SW 1271 (cell line): ENCODE results near the gene CA10.

Experiments
- DNase-seq, 2 experiments: peaks; one replicate each; lab custom pipeline; 2025; lab: John Stamatoyannopoulos, UW

CA10 gene

DNA sequence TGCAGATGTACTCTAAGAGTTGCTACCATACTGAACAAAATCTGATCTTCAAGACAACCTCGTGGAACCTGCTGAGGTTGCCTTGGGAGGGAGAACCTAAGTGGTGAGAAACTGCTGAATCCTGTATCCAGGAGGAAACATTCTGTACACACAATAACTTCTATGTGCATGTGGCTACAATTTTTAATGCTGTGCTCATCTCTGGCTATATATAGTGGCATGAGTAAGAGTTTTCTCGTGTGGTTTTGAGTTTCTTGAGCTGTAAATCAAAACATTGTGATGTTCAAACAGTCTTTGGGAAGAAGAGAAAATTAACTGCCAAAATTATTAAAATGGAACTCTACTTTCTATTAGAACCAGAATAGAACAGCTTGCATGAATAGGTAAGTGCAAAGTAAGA, 206.8 kb downstream of the CA10 start:
- no peak for DNase-seq

GRCh38 chr17:51948128-51948527, 210.4 kb downstream of the CA10 start:
- no peak for DNase-seq

DNA sequence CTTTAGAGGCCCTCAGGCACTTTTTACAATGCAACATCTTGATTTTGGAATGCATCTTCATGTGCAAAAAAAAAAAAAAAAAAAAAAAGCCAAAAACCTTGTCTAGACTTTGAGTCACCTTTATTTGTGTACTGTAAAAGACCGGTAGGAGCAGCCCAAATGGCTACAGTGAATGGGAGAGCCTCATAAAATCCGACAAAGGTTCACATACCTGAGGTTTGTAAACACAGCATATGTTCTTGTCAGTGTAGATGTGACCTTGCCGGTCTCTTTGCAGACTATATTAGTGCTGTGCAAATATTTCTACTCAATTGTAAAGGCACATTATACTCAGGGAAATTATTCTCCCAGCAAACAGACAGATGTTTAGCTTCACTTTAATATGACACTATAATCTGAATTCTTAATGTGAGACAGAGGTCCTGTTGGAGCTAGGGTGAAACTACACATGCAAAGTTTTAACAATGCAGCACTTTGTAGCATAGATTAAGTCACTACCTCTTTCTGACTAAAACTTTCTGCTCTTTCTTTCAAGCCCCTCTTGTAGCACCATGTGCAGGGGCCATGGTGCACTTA, 211.3 kb downstream of the CA10 start:
- DNase-seq = no peak

- DNase-seq = no peak
Observed at GRCh38 chr17:51946311-51946710, 212.2 kb downstream of the CA10 start.

- no peak for DNase-seq
Observed at GRCh38 chr17:51941272-51941671, 217.2 kb downstream of the CA10 start.

- no peak for DNase-seq
Observed at GRCh38 chr17:51937264-51937663, 221.2 kb downstream of the CA10 start.

DNA sequence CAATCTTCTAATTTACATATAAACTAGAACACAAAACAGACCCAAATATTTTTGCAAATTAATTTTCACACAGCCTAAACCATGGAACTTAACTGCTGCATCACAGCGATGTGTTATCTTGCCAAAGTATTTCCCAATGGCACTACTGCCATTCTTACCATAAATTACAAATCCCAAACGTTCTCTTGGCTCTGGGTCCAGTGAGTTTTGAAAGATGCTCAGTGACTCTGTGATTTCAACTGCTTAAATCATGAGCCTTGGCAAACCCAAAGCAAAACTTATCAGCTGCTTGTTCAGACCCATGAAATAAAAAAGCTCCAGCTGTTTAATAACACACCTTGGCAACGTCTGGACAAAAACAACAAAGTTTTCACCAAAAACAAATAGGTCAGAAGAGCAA, 223.0 kb downstream of the CA10 start:
- no peak for DNase-seq

DNA sequence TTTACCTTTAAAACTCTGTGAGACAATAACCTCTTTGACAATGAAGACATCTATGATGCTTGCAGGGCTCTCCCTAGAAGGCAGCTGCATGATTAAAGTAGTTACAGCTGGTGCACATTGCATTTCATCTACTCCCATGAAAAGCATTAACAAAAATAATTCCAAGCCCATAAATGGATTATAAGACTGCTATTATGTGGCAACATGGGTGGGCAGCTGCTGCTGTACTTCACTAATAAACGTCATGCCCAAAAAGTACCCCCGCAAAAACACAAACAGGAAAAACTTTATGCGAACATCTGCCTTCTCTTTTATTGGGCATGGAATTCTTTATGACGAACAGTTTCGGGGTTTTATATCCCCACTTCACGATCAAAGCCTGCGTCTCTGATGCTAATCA, 224.9 kb downstream of the CA10 start:
- DNase-seq = no peak

DNA sequence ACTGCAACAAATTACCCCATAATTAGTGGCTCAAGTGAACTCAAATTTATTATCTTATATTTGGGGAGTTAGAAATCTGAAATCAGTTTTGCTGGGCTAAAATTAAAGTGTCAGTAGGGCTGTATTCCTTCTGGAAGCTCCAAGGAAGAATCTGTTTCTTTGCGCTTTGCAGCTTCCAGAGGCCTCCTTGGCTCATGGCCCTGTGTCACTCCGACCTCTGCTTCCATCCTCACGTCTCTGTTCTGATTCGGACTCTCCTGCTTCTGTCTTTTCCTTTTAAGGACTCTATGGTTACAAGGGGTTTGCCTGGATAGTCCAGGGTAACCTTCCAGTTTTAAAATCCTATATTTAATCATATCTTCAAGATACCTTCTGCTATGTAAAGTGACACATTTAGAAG, 232.1 kb downstream of the CA10 start:
- DNase-seq = no peak

GRCh38 chr17:51921500-51921899, 237.0 kb downstream of the CA10 start:
- DNase-seq = no peak

DNA sequence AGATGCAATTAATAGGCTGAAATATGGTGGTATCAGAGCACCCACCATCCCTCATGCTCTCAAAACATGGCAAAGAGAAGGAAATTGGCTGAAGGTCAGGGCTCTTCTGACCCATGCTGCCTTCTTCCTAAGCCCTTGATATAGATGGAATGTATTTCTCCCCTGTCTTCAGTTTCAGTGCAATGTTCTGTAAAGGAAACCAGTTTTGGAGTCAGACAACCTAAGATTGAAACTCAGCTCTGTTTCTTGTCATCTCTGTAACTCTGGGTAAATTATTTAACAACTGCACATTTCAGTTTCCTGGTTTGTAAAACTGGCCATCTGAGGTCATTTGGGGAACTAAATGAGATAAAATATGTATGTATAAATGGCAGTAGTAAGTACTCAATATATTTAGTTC, 243.9 kb downstream of the CA10 start:
- no peak for DNase-seq

DNA sequence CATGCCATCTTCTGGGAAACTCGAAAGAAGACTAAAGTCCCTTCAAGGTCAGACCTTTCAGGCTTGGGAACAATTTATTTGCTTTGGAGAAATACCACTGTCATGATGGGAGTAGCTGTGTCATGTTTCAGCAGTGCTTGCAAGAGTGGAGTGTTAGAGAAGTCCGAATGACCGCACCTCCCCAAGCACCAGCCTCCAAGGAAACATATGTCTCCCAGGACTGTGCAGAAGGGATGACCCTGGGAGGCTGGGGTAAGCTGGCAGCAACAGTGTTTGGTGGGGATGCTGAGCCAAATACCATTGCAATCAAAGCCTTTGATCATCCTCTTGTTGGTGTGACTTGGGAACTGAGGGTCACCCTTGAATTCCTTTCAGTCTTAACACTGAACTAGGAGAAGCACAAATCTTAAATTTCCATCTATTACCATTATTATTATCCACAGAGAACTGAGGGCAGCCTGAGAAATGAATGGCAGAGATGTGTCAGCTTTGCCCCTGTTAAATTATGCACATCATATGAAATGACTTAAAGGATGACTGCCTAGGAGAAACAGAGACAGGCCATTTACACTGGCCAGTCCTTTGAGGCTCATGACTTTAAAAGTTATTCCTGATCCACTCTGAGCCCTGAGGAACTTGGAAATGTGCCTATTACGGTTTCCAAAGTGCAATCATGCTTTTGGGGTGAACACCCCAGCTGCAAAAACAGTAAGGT, 244.9 kb downstream of the CA10 start:
- DNase-seq = no peak

GRCh38 chr17:51912939-51913338, 245.6 kb downstream of the CA10 start:
- no peak for DNase-seq

- no peak for DNase-seq
Observed at GRCh38 chr17:51911237-51911636, 247.3 kb downstream of the CA10 start.

GRCh38 chr17:51909971-51910370, 248.5 kb downstream of the CA10 start:
- no peak for DNase-seq

DNA sequence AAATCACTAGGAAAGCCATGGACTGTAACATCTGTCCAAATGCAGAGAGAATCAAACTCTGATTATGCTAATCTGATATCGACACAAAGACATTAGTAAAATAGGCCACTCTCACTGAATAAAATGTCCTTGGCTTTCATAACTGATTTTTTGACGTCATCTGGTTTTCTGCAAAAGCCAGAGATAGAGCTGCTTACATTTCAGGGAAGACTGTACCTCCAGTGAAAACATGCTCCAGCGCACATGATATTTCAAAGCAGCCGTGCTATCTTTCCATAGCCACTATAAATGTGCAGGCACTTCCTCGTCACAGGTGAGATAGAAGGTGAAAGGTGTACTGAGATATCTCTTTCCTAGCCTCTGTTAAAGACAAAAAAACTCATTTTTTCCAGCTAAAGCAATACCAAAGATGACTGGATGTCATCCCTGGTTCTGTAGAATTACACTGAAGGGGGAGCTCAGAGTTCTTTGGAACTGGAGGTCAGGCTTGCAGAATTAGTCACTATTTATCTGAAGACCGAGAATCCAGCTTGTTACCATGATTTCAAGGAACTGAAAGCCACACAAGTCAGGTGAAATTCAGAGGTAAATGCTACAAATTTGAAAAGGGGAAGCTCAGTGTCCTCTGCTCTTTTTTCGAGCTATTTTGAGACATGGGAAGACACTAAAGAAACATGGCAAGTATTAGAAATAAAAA, 249.5 kb downstream of the CA10 start:
- DNase-seq = no peak

DNA sequence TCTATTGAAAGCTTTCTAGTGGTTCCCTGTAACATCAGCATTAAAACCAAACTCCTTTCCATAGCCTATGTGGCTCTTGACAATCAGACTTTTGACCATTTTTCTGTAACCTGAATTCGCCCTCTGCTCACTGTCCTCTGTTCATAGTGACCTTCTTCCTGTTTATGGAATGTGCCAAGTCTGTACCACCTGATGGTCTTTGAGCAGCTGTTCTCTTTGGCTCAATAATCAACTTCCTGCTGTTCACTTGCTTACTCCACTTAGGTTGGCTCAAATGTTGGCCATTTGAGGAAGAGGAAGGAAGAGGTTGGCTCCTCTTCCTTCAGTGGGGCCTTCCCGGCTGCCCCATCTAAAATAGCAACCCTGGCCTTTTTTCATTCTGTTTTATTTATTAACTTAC, 251.5 kb downstream of the CA10 start:
- DNase-seq = no peak

- DNase-seq = no peak
Observed at GRCh38 chr17:51904379-51904778, 254.1 kb downstream of the CA10 start.

DNA sequence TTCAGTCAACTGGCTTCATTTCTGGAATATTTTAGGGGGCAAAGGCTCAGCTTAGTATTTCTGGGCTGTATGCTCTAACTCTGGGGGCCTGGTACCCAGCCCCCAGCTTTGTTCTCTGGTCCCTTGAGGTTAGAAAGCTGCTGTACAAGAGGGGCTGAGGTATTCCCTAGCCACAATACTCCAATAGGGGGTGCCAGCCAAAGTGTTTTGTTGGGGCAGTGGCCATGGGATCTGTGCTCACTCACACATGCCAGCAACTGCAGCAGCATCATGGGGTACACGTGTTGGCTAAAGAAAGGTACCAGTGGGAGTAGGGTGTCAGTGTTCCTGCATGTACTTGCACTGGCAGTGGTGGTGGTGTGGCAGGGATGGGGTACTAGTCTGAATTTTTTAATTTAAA, 257.3 kb downstream of the CA10 start:
- no peak for DNase-seq

- DNase-seq = no peak
Observed at GRCh38 chr17:51891936-51892335, 266.6 kb downstream of the CA10 start.

GRCh38 chr17:51890710-51891109, 267.8 kb downstream of the CA10 start:
- DNase-seq = no peak

DNA sequence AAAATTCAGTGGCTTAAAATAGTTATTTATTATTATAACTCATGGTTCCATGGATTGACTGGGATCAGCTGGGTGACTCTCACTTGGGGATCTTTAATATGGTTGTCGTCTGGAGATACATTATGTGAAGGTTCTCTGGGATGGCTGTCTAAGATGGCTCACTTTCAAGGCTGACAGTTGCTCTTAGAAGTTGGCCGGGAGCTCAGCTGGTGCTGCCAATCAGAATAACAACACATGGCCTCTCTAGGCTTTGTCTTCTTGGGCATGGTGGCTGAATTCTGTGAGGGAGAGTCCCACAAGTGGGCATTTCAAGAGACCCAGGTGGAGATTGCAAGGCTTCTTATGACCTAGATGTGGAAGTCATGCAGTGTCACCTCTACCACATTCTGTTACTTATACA, 269.7 kb downstream of the CA10 start:
- no peak for DNase-seq

DNA sequence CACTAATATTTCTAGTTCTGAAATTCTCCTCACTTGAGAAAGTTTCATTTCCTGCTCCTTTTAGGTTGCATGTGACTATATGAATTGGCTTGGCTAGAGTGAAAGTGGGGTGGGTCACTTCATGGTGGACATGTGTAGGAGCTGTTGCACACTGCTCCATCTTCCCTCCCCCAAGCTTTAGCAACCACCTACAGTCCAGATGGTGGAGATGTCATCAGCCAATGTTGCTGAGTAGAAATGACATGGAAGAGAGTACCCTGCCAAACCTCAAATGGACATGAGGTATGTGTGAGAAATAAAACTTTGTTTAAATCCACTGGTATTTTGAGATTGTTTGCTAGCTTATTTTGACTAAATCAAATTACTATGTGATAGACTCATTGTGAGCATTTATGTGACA, 281.5 kb downstream of the CA10 start:
- DNase-seq = no peak

DNA sequence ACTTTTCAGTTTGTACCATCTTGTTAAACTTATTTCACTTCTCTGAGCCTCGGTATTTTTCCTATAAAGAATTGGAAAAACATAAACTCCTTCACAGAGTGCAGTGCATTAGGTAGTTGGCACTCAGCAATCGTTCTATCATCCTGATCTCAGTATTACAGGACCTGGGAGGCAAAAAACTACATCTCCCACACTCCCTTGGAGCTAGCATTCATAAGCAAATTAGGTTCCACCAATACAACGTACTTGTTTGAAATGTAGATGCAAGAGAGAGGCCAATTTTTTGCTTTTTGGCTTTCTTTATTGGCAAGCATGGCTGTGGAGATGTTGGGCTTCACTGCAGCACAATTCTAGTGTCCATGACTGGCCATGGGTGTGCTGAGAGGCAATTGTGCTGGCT, 285.2 kb downstream of the CA10 start:
- DNase-seq = no peak
